GM21528 (cell line): ENCODE results near the gene RC3H1.
A peak's percentile ranks its signal among the peaks of the same experiment; 100 is the strongest.
"Not testable (repeated sequence)": the region's sequence is repeated elsewhere in the genome, so short reads cannot be mapped to it uniquely, and the experiment has no call there.

Experiments used
- ATAC-seq: cut with Tn5 transposase; IDR thresholded peaks from one replicate; pipeline ENCODE4 v1.9.1; 2021; ENCODE audit warnings: mild to moderate bottlenecking, moderate library complexity; ENCODE audit not compliant: unreplicated experiment, low FRiP score

RC3H1 gene

GRCh38 chr1:174031099-174031498 is 8.9 kb upstream of the RC3H1 start:
- ATAC-seq = no peak

DNA sequence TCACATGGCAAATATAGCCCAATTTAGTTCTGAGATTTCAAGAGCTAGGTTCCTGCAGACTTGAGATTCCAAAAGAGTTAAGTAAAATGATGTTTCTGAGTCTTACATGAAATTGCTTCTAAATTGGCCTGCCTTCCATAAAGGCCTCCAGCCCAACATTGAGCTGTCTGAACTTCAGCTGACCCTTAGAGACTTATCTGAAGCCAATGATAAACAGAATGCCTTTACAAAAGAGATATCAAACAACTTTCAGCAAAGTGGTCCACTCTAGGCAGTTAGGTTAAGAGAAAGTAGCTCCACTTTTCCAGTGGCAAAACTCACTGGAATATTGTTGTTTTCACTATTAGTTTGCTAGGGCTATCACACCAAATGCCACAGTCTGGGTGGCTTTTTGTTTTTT is 6.3 kb upstream of the RC3H1 start:
- ATAC-seq = no peak

DNA sequence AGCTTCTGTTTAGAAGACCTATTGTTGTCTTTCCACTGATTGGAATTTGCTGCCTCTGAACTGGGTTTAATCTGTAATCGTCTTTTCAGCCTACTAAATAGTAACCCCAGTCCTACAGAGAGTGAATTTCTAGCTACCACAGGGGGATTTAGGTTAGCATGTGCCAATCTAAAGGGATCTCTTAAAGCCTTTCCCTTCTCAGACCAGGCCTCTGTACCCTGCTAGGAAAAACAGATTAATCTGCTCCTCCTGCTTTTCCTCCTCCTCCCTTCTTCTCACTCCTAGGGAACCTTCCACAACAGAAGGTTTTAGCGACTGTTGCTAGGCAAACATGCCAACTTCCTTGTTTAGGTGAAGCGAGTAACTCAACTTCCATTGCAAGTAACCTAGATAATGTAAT is 1.3 kb upstream of the RC3H1 start:
- ATAC-seq = no peak

GRCh38 chr1:174022976-174023277 is 770 bp upstream of the RC3H1 start:
- no peak for ATAC-seq

DNA sequence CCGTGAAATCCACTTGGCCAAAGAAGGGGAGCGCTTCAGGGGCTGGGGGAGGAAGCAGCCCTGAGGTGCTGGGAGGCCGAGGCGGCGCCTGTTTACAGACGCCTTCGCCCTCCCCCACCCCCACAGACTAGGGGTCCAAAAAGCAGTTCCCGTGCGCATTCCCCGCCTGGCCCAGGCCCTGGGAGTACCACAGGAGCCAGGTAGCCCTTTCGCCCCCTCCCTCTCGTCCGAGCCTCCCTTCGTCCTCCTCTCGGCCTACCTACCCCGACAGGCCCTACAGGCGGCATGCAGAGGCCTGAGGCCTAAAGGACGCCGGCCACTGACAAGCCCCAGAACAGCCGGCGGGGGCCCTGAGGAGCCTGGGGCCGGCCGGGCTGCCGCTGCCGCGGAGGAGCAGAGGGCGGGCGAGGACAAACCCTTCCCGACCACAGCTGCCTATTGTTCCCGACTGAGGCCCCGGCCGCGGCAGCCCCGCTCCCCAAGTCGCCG is 522 bp downstream of the RC3H1 start:
- peak; percentile 34 for ATAC-seq

- no peak for ATAC-seq
Observed at GRCh38 chr1:174018565-174018964, 3.6 kb downstream of the RC3H1 start.

DNA sequence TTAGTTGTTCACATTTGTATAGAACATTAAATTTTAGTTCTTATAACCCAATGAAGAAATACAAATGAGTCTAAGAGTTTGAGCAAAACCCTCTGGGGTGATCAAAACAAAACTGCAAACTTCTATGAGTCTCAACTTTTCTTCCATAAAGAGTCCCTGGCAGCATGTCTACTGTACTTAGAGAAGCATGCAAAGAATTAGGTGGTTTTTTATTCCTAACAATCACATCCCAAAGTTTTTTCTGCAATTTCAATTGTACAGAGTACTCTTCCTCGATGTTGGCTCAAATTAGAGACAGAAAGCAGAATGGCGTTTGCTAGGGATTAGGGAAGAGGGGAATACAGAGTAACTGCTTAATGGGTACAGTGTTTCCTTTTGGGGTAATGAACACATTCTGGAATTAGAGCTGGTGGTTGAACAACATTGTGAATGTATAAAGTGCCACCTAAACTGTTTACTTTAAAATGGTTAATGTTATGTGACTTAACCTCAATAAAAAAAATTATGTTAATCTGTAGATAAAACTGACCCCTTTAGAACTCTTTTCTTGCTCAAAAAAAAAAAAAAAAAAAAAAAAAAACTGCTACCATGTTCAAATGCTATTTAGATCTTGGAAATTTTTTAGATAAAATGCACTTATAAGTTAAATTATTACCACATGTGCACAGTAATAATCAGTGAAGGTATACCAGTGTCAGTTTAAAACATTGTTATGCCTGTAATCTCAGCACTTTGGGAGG is 4.8 kb downstream of the RC3H1 start:
- no peak for ATAC-seq

DNA sequence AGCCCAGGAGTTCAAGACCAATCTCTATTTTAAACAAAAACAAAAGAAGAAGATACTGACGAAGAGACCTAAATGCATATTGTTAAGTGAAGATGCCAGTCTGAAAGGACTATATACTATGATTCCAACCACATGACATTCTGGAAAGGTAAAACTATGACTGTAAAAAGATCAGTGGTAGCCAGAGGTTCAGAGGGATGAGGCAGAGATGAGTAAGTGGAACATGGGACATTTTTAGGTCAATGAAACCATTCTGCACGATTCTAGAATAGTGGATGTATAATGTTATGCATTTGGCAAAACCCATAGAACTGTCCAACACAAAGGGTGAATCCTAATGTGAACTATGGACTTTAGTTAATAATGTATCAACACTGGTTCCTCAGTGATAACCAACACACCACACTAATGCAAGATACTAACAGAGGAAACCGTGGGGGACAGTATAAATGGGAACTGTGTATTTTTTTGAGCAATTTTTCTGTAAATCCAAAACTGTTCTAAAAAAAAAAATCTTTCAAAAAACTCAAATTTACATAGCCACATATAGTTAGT is 8.2 kb downstream of the RC3H1 start:
- ATAC-seq = no peak

DNA sequence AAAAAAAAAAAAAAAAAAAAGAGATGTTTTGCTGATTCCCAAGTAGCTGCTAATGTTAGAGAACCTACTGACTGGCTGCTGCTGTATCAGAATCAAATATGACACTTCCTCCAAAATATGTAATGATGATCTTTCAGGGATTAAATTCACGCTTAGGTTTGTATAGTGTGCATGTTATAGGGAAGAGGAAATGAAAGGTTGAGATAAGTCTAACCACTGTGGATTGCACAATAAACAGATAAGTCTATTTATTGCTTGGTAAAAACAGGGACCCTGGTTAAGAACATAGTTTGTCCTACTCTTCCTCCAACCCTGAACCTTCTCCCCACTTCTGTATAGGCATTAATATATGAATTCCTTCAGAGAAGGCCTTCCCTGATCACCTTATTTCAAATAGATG is 13.2 kb downstream of the RC3H1 start:
- no peak for ATAC-seq

- ATAC-seq = no peak
Observed at GRCh38 chr1:174008269-174008668, 13.9 kb downstream of the RC3H1 start.

DNA sequence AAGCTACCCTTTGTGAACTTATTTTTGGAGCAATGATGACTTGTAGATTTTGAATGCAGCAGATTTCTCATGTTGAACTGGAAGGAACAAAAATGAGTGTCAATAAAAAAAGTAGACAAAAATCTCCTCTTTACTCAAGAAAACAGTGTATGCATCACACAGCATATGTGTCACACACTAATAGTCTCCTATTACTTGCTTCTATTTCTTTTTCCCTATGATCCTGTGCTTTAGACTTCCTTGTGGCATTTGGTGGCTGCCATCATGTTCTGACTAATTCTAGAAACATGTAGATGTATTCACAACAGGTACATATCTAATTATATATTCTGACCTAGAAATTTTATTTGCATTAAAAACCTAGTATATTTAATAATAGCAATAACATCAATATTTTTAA is 14.3 kb downstream of the RC3H1 start:
- ATAC-seq = no peak

DNA sequence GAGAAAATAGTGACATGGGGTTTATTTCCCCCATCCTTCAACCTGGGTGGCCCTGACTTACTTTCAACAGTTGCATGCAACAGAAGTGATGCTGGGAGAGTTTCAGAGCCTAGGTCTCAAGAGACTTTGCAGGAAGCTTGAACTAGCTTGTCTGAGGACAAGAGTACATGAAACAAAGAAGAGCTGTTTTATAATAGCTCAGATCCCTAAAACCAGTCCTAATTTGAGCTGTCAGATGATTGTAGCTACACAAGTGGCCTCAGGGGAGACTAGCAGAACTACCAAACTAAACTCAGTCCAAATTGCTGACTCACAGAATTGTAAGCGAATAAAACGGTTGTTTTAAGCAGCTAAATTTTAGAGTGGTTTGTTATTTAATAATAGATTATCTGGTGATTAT is 17.1 kb downstream of the RC3H1 start:
- peak; percentile 92 for ATAC-seq

GRCh38 chr1:174003867-174004266 is 18.3 kb downstream of the RC3H1 start:
- no peak for ATAC-seq

- ATAC-seq = no peak
Observed at GRCh38 chr1:174001573-174001972, 20.6 kb downstream of the RC3H1 start.

DNA sequence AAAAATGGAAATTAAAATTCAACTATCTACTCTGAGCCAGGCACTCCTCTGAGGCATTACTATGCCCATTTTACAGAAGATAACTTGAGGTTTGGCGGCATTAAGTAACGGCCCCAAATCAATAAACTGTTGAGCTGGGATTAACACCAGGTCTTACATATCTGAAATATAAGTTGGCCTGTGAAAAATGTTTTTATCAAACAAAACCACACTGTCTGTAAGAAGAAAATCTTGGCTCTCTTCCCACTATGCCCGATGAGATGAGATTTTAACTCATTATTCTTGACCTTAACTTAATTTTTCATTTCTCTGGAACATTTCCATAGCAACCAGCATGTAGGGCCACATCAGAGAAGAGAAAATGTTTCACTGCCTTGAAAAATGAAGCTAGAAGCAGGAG is 21.8 kb downstream of the RC3H1 start:
- no peak for ATAC-seq

DNA sequence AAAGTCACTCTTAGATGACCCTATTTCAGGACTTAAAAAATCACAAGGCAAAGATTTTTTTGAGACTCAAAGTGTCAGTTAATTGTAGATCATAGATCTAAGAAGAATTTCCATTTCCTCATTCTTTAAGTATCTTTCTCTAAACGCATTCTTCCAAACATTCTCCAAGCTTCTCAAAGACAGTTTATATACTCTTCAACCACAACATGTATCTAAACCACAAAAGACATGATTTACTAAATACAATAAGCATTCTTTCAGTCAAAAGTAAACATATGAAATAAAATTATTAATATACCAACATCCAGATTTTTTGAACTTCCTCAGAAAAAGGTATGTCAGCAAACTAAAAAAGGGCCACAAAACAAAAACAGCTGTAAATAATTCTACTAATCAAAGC is 24.4 kb downstream of the RC3H1 start:
- ATAC-seq = no peak

GRCh38 chr1:173996995-173997394 is 25.2 kb downstream of the RC3H1 start:
- ATAC-seq = no peak

DNA sequence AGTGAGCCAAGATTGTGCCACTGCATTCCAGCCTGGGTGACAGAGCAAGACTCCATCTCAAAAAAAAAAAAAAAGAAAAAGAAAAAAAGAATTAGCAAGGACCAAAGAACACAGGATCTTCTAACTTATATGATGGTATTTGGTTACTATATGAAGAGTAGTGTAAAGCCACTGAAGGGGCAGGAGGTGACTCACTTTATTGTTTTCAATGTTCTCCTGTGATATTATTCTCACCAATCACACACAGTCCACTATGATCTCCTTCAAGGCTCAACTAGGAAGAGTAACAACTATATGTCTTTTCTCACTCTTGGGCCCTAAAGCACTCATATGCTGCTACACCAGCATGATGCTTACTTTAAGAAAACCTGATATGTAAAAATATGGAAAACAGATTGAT is 26.7 kb downstream of the RC3H1 start:
- no peak for ATAC-seq

- ATAC-seq = not testable (repeated sequence)
Observed at GRCh38 chr1:173993948-173994347, 28.2 kb downstream of the RC3H1 start.

DNA sequence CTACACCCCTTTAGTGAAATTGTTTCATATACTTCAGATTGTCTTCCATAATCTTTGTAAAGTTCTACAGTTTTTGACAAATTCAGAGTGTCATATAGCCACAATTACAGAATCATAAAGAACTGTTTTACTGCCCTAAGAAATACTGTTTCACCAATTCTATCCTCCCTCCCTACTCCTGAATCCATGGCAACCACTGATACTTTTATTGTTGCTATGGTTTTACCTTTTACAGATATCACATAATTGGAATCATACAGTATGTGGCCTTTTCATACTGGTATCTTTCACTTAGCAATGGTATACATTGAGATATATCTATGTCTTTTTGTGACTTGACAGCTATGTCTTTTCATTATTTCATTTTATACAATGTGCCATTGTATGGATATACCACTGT is 34.1 kb downstream of the RC3H1 start:
- no peak for ATAC-seq

DNA sequence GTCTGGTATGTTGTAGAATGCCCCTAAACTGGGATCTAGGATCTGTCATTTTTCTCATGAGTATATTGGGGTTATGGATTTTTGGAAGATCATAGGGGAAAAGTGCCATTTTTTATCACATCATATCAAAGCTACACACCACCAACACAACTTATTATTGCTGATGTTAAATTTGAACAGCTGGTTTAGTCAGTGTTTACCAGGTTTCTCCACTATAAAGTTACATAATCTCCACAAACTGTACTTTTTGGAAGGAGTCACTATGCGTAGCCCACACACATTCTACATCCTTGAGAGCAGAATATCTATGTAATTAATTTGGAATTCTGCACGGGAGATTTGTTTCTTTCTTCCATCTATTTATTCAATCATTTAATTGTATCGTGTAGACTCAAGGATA is 35.2 kb downstream of the RC3H1 start:
- ATAC-seq = no peak

GRCh38 chr1:173970252-173970651 is 51.9 kb downstream of the RC3H1 start:
- no peak for ATAC-seq

- not testable (repeated sequence) for ATAC-seq
Observed at GRCh38 chr1:173965896-173966295, 56.3 kb downstream of the RC3H1 start.
